Activated naive CD8-positive, alpha-beta T cell (primary cell): ENCODE results near the gene RALGAPA2.

Experiments used
- H3K27ac Mint-ChIP-seq: one replicate; pipeline ENCODE4 v1.8.0; 2021; ENCODE audit warnings: mixed read lengths
- H3K27me3 Mint-ChIP-seq: one replicate; pipeline ENCODE4 v1.8.0; 2021; ENCODE audit warnings: mixed read lengths
- H3K36me3 Mint-ChIP-seq: one replicate; pipeline ENCODE4 v1.8.0; 2021; ENCODE audit warnings: mixed read lengths
- H3K4me1 Mint-ChIP-seq: one replicate; pipeline ENCODE4 v1.8.0; 2021; ENCODE audit warnings: low read depth, mixed read lengths
- H3K4me3 Mint-ChIP-seq: one replicate; pipeline ENCODE4 v1.8.0; 2021; ENCODE audit warnings: mild to moderate bottlenecking, mixed read lengths
- H3K9me3 Mint-ChIP-seq: one replicate; pipeline ENCODE4 v1.8.0; 2021; ENCODE audit warnings: low read depth, mixed read lengths

RALGAPA2 gene

DNA sequence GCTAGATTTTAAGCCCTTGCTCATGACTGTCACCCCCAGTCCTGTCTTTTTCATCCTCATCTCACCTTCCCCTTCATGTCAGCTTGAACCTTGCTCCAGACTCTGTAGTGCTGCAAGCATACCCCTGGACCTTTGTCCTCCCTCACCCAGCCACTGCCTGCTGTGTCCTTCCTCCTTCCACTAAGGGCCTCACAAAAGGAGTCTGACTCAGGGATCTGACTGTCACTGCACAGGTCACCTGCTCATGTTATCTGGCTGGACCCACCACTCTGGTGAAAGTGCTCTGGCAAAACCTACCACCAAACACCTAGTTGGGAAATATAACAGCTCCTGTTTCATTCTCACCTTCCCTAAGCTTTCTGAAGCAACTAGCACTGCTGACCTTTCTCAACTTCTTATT is 193.2 kb downstream of the RALGAPA2 start:
- Mint-ChIP-seq H3K27ac (no peak overlapping the region), H3K27me3 (no peaks in the 10 kb centered on the region), H3K9me3 (no peaks in the 10 kb centered on the region), H3K36me3 (peaks cover 47% of the 10 kb centered on the region), H3K4me3 (no peak overlapping the region), H3K4me1 (no peaks in the 10 kb centered on the region)

- H3K9me3 Mint-ChIP-seq, result no peaks in the 10 kb centered on the region
- H3K27me3 Mint-ChIP-seq, result no peaks in the 10 kb centered on the region
- peaks cover 50% of the 10 kb centered on the region for H3K36me3 Mint-ChIP-seq
- no peaks in the 10 kb centered on the region for H3K4me1 Mint-ChIP-seq
- H3K4me3 Mint-ChIP-seq, result no peak overlapping the region
- H3K27ac Mint-ChIP-seq, result no peak overlapping the region
These were observed 194.2 kb downstream of the RALGAPA2 start for GRCh38 chr20:20518263-20518662.

DNA sequence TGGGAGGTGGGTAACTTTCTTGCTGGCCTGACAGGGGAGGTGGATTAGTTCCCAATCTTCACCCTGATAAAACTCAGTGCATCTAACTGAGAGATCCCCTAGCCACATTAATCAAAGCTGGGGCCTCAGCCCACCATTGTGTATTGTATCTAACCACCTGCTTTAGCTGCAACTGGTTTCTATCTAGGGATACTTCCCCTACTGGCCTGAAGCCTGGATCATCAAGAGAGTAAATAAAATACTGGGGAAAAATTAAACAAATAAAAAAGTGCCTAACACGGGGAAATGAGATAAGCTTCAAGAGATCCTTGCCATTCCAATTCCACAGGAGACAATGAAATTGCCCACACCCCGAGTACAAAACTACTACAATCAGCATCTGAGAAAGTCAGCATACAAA is 195.1 kb downstream of the RALGAPA2 start:
- H3K4me1 Mint-ChIP-seq, result no peaks in the 10 kb centered on the region
- no peaks in the 10 kb centered on the region for H3K9me3 Mint-ChIP-seq
- H3K36me3 Mint-ChIP-seq, result peaks cover 58% of the 10 kb centered on the region
- H3K4me3 Mint-ChIP-seq, result no peak overlapping the region
- H3K27me3 Mint-ChIP-seq, result no peaks in the 10 kb centered on the region
- H3K27ac Mint-ChIP-seq, result no peak overlapping the region

DNA sequence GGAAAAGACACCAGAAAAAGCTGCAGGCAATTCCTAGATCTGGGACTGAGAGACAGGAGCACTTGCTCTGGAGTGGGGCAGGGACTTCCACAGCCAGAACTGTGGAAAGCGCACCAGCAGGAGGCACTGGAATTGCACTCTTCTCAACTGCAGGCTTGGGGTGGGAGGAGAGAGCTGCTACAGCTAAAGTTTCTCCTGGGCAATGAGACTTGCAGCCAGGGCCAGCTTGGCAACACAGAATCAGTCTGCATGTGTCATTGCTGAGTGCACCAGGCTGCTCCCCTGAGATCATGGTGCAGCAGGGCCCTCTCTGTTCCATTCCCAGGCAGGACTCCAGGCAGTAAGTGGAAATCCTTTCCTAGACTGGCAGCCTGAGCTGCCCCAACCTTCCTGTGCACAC is 198.7 kb downstream of the RALGAPA2 start:
- Mint-ChIP-seq H3K27me3 (no peaks in the 10 kb centered on the region), H3K4me3 (no peak overlapping the region), H3K4me1 (no peaks in the 10 kb centered on the region), H3K9me3 (no peaks in the 10 kb centered on the region), H3K27ac (no peak overlapping the region), H3K36me3 (peaks cover 51% of the 10 kb centered on the region)

DNA sequence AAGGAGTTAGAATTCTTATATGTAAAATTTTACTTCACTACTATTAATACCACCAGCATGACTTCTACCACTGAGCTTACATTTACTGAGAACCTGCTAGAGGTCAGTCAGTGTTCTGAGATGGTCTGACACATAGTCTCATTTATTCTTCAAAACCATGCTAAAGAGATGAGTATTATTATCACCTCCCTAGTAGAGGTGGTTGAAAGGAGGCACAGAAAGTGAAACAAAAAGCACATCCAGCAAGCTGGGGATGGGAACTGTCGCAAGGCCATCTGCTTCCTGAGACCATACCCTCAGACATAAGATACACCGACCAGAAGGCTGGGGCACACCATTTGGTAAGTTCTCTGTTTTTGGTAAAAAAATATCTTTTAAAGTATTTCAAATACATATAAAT is 206.9 kb downstream of the RALGAPA2 start:
- Mint-ChIP-seq H3K4me1 (no peaks in the 10 kb centered on the region), H3K27me3 (no peaks in the 10 kb centered on the region), H3K9me3 (no peaks in the 10 kb centered on the region), H3K27ac (no peak overlapping the region), H3K4me3 (no peak overlapping the region), H3K36me3 (peaks cover 40% of the 10 kb centered on the region)

GRCh38 chr20:20503777-20504530 is 208.5 kb downstream of the RALGAPA2 start:
- no peaks in the 10 kb centered on the region for H3K4me1 Mint-ChIP-seq
- peaks cover 37% of the 10 kb centered on the region for H3K36me3 Mint-ChIP-seq
- no peak overlapping the region for H3K27ac Mint-ChIP-seq
- H3K27me3 Mint-ChIP-seq, result no peaks in the 10 kb centered on the region
- no peak overlapping the region for H3K4me3 Mint-ChIP-seq
- no peaks in the 10 kb centered on the region for H3K9me3 Mint-ChIP-seq

- Mint-ChIP-seq H3K4me3 (no peak overlapping the region), H3K4me1 (peaks cover 3% of the 10 kb centered on the region), H3K36me3 (peaks cover 42% of the 10 kb centered on the region), H3K27me3 (no peaks in the 10 kb centered on the region), H3K27ac (no peak overlapping the region), H3K9me3 (no peaks in the 10 kb centered on the region)
These were observed 211.3 kb downstream of the RALGAPA2 start for GRCh38 chr20:20501128-20501527.

DNA sequence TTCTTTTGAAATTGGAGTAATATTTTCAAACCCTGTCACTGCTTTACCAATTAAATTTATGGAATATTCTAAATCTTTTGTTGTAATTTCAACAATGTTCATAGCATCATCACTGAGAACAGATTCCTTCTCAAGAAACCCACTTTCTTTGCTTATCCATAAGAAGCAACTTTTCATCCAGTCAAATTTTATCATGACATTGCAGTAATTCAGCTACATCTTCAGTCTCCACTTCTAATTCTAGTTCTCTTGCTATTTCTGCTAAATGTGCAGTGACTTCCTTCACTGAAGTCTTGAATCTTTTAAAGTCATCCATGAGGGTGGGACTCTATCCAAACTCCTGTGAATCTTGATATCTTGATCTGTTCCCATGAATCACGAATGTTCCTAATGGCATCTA is 212.1 kb downstream of the RALGAPA2 start:
- Mint-ChIP-seq H3K4me1 (peaks cover 3% of the 10 kb centered on the region), H3K27me3 (no peaks in the 10 kb centered on the region), H3K36me3 (peaks cover 43% of the 10 kb centered on the region), H3K9me3 (no peaks in the 10 kb centered on the region), H3K27ac (no peak overlapping the region), H3K4me3 (no peak overlapping the region)

DNA sequence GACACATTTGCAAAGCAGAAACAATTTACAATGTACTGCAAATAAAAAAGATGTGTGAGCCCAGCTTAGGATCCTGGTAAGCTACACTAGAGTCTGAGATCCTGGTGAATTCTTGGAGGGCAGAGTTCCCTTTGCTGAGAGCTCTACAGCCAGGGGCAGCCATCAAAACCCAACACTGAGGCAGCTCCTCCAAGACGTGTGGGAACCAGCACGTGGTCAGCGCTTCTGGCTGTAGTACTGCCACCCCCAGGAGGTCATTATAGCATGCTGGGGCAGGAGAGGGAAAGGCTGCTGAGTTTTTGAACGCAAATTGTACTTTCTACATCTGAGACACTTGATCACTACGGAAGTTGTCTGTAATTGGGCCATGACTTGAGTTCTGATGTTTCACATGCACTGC is 213.0 kb downstream of the RALGAPA2 start:
- Mint-ChIP-seq H3K36me3 (peaks cover 38% of the 10 kb centered on the region), H3K27ac (no peak overlapping the region), H3K4me1 (peaks cover 3% of the 10 kb centered on the region), H3K9me3 (no peaks in the 10 kb centered on the region), H3K4me3 (no peak overlapping the region), H3K27me3 (no peaks in the 10 kb centered on the region)

DNA sequence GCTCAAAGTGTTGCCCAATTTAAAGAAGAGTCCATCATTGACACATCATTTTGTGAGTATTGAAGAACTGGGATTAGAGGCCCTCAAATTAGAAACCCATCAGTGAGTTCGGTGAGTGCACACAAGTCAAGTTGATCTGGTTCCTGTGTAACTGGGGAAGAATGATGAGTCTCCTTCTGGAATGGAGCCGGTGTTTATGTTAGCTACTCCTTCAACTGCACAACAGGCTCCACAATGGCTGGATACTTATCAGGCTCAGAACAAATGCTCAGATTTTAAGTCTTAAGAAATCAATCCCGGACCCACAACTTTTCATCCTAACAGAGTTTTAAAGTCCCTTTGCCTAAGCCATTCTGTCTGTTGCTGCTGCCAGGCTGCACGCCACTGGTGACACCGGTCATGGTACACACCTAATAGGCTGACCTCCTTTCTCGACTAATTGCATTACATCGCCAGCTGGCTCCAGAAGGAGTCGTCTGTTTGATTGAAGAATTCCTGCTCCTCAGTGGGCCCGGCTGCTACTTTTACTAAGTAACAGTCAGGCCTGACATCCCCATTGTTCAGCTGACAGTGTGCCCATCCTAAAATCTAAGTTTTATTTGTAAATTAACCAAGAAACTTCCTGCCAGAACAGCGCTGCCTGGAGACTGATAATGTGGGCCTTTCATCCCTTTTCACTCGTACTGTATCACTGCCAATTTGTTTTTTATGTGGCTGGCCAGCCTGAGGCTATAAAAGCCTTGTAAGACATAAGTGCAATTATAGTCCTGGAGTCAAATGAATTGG is 214.2 kb downstream of the RALGAPA2 start:
- H3K4me1 Mint-ChIP-seq, result peaks cover 3% of the 10 kb centered on the region
- peaks cover 45% of the 10 kb centered on the region for H3K36me3 Mint-ChIP-seq
- no peaks in the 10 kb centered on the region for H3K9me3 Mint-ChIP-seq
- no peak overlapping the region for H3K4me3 Mint-ChIP-seq
- no peak overlapping the region for H3K27ac Mint-ChIP-seq
- H3K27me3 Mint-ChIP-seq, result no peaks in the 10 kb centered on the region

DNA sequence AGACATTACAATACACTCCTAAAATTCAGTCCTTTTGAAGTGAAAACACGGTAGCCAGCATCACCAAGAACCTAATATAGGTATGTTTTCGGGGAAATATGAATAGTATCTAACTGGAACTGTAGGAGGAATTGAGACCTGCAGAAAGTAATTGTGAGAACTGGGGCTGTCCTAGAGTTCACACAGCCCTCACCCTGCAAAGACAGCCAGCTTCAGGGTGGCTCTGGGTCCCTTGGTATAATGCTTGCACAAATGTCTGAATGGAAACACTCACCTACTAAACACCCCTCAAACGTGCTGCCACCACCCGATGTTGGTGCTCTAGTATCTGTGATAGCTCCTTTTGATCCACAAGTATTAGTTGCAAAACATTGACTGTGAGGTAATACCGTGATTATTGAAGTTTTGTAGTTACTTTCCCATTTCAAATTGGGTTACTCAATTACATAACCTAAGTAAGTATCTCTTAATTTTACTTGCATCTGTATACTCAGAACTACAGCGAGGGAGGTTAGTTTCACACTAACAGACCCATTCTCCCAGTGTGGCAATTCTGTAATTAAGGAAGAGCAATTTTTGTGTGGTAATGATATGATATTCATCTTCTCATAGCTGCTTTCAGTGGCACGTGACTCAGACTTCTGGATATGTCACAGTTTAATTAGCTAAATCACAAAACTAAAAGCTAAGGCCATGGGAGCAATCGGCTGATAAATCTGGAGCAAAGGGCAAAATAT is 215.0 kb downstream of the RALGAPA2 start:
- Mint-ChIP-seq H3K9me3 (no peaks in the 10 kb centered on the region), H3K4me1 (peaks cover 3% of the 10 kb centered on the region), H3K27me3 (no peaks in the 10 kb centered on the region), H3K27ac (no peak overlapping the region), H3K4me3 (no peak overlapping the region), H3K36me3 (peaks cover 45% of the 10 kb centered on the region)

DNA sequence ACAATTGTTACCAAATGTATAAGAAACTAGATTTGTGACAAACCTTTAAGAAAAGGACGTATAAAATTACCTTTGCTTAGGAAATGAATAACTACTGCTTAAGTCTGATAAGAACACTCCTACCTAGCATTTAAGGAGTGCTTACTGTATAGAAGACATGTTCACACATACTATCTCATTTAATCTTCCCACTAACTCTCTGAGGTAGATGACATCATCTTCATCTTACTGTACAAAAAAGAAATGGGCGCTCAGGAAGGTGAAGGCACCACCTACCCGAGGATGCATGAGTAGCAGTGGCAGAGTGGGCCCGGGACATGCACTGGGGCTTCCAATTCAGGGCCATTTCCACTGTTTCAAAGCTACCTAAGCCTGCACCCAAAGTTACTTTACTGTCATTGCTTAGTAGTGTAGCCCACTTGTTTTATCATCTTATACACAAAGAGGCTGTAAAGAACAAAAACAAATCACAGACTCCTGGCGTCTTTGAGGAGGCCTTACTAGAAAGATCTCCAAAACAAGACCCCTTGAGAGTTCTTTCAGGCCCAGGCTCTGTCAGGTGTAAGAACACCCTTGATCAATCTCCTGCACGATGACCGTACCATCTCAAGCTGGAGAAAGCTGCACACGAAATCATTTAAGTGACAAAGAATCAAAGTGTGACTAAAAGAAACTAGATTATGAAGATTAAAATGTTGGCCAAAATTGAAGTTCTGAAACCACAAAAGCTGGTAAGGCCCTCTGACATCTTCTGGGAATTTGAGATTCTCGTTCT is 216.5 kb downstream of the RALGAPA2 start:
- Mint-ChIP-seq H3K27me3 (no peaks in the 10 kb centered on the region), H3K4me1 (peaks cover 17% of the 10 kb centered on the region), H3K27ac (no peak overlapping the region), H3K36me3 (peaks cover 36% of the 10 kb centered on the region), H3K9me3 (no peaks in the 10 kb centered on the region), H3K4me3 (no peak overlapping the region)

GRCh38 chr20:20493701-20494100 is 218.7 kb downstream of the RALGAPA2 start:
- Mint-ChIP-seq H3K27ac (no peak overlapping the region), H3K36me3 (peaks cover 38% of the 10 kb centered on the region), H3K27me3 (no peaks in the 10 kb centered on the region), H3K4me3 (no peak overlapping the region), H3K9me3 (no peaks in the 10 kb centered on the region), H3K4me1 (peaks cover 32% of the 10 kb centered on the region)

- Mint-ChIP-seq H3K4me1 (peaks cover 37% of the 10 kb centered on the region), H3K27ac (peak overlapping the region; percentile 96), H3K36me3 (peaks cover 34% of the 10 kb centered on the region), H3K27me3 (no peaks in the 10 kb centered on the region), H3K4me3 (no peak overlapping the region), H3K9me3 (no peaks in the 10 kb centered on the region)
These were observed 219.7 kb downstream of the RALGAPA2 start for GRCh38 chr20:20492521-20493332.
